HG02759 (cell line): ENCODE data around the gene HMGB3.
"Not testable (repeated sequence)": the region's sequence is repeated elsewhere in the genome, so short reads cannot be mapped to it uniquely, and the experiment has no call there.

Source experiments
- ATAC-seq: cut with Tn5 transposase; IDR thresholded peaks from one replicate; pipeline ENCODE4 v1.9.1; 2021; ENCODE audit warnings: mild to moderate bottlenecking, moderate library complexity; ENCODE audit not compliant: unreplicated experiment

The HMGB3 gene

DNA sequence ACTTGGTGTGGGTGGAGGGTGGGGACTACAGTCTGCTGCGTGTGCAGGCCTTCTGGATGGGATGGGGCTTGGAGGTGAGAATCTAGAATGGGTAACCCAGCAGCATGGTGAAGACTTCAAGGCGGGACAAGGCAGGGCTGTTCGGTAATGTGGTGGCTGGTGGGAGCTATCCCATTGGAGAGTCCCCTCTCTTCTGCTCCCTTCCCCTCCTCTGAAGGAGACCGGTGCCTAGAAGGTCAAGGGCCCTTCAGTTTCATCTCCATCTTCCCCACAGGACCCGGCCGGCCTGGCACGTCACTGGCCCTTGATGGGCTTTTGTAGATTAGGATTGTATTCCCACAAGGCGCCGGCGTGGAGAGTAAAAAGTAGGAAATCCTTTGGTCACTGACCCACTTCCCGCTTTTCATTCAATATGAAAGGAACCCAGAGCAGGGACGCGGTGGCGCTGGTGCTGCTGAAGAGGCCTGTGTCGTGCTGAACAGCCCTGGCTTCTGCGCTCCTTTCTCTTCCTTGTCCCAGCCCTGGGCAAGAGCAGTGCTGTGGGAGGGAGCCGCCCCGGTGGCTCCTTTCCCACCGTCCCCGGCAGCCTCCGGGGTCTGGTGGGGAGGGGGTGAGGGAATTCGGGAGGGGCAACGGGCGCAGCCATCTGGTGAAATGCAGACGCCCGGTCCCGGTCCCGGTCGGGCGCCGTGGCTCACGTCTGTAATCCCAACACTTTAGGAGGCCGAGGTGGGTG lies 7.3 kb upstream of the HMGB3 start:
- no peak for ATAC-seq

DNA sequence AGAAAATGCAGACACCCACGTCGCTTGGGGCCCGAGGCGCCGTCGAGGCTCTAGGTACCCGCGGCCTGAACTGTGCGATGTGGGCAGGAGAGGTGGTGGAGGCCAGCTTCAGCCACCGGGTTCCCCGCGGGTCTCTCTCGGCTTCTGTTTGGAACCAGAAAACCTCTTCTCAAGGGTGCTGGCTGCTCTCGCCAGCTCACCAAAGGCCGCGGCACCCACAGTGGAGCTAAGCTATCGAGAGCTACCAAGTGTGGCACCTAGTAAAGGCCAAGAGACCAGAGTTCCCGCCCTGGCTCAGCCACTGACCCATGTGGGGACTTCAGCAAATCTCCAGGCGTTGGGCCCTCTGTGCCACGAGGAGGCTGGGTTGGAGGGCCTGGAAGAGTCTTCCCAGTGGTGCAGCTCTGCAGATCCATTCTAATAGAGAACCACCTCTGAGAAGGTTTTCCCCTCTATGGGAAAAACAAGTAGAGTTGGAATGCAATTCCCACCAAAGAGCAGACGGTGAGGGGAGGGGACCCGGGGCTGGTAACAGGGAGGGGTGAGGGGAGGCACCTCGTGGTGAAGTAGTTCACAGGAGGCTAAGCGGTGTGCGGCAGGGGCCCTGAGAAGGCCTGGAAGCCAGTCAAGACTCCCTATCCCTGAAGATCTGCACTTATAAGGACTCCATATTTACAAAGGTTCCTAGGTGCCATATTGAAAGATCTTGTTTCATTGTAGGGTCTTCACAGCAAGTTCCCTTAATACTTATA lies 5.5 kb upstream of the HMGB3 start:
- ATAC-seq, result no peak

- ATAC-seq, result no peak
Measured at GRCh38 chrX:150980186-150980585, 2.9 kb upstream of the HMGB3 start.

DNA sequence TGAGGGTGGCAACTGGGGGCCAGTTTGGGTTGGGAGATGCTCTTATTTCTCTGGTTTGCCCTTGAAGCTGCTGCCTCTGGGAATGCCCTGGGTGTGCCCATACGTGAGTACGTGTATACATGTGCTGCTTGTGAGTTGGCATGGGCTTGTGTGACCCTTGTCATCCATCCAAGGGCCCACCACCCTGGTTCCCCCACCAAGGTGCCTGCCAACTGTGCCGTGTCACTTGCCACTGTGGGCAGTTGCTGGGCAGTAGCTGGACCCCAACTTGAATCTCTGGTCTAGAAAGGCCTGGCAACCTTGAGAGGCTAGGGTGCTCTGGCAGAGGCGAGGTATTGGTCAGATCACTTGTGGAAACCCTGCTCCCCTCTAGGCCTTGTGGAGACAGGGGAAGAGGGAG lies 2.4 kb upstream of the HMGB3 start:
- ATAC-seq, result no peak

DNA sequence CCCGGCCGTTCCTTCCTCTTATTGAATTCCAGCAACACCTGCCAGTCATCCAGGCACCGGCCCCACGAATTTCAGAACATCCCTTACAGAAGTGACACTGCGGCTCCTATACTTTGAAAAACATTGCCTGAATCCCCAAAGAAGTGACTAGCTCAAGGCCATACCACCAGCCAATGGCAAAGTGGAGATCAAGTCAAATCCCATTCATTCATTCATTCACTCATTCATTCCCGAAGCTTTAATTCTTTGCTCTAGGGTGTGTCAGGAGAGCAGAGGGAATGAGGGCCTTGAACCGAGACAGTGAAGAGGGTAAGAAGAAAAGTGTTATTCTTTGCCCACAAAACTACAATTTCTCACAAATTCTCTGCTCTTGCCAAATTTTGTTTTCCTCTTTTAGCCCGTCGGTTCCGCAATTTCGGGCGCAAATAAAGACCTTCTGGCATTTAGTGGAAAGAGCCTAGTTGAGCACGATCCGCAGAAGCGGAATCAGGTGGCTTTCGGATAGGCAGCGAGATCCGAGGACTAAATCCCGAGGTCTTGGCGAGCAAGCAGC lies 824 bp upstream of the HMGB3 start:
- no peak for ATAC-seq

GRCh38 chrX:150983521-150984168 lies 510 bp downstream of the HMGB3 start:
- ATAC-seq, result peak; percentile 18

DNA sequence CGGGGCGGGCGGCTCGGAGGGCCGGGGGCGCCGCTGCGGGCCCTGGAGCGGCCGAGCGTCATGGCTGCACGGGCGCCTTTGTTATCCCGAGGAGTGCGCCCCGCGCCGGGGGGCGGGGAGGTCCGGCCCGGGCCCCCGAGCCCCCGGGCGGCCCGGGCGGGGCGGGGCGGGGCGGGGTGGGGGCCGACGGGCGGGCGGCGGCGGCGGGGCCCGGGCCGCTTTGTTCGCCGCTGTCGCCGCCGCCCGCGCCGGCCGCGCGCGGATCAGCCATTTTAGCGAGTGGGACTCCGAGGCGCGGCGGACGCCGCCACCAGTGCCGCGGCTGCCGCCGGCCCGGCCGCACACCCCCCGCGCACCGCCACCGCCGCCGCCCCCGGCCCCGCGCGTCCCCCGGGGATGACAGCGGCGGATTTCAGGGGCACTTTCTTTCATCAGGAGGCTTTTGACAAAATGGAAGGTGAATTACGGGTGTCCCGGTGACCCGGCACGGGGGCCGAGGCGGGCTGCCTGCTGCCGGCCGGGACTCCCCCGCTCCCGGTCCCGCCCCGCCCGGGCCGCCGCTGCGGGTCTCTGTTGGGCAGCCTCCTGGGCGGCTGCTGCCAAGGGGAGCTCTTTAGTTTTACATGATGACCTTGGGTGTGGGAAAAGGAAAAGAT lies 1.2 kb downstream of the HMGB3 start:
- ATAC-seq, result peak; percentile 8

DNA sequence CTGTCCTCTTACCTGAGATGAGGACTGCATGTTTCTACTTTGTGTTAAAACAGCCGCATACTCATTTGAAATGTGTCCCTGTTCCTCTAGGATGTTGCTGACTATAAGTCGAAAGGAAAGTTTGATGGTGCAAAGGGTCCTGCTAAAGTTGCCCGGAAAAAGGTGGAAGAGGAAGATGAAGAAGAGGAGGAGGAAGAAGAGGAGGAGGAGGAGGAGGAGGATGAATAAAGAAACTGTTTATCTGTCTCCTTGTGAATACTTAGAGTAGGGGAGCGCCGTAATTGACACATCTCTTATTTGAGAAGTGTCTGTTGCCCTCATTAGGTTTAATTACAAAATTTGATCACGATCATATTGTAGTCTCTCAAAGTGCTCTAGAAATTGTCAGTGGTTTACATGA lies 4.6 kb downstream of the HMGB3 start:
- ATAC-seq, result not testable (repeated sequence)

DNA sequence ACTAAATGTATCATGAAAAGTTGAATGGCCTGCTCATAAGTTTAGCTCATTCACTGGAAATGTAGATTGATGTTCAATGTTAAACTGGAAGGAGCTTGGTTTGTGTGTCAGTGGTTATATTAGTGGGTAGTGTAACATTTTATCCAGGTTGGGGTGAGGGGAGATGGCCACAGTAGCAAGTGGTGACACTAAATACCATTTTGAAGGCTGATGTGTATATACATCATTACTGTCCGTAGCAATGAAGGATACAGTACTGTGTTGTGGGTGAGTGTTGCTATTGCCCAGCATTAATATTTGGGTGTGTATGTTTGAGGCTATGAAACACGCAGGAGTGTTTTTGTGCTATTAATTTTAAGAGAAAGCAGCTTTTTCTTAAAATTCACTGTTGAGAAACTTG lies 6.3 kb downstream of the HMGB3 start:
- ATAC-seq, result no peak

- ATAC-seq, result no peak
Measured at GRCh38 chrX:150990910-150991309, 7.8 kb downstream of the HMGB3 start.

DNA sequence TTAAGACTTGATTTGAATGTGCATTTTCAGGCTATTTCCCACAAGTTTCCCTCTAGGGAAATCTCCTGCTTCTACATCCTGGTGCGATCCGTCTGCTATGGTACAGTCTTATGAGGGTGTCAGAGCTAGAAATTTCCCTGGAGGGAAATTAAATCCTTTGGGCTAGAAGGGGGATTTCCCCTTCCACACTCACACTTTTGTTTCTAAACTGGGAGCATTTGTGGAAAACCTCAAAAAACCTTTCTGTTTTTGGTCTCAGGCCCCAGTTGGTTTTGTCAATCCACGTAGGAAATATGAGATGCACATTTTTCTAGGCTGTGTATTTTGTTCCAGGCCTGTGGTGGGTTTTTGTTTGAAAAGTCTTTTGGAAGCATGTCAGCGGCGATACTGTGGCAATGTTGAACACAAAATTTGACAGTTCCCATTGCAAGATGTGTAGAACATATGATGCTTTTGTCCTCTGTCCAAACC lies 17.8 kb downstream of the HMGB3 start:
- ATAC-seq, result no peak

DNA sequence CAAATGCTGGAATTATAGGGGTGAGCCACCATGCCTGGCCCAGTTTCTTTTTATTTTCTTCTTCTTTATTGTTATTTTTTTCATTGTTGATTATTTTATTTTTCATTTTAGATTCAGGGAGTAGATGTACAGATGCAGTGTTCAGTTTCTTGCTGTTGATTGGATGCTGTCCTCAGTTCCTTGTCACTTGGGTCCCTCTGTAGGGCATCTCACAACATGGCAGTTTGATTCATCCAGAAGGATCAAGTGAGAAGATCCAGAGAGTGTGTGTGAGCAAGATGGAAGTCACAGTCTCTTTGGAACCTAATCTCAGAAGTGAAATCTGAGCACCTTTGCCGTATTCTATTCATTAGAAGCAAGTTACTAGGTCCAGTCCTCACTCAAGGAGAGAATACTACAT lies 20.9 kb downstream of the HMGB3 start:
- no peak for ATAC-seq

- ATAC-seq, result no peak
Measured at GRCh38 chrX:151006410-151007109, 23.4 kb downstream of the HMGB3 start.

- ATAC-seq, result no peak
Measured at GRCh38 chrX:151009582-151009981, 26.4 kb downstream of the HMGB3 start.

DNA sequence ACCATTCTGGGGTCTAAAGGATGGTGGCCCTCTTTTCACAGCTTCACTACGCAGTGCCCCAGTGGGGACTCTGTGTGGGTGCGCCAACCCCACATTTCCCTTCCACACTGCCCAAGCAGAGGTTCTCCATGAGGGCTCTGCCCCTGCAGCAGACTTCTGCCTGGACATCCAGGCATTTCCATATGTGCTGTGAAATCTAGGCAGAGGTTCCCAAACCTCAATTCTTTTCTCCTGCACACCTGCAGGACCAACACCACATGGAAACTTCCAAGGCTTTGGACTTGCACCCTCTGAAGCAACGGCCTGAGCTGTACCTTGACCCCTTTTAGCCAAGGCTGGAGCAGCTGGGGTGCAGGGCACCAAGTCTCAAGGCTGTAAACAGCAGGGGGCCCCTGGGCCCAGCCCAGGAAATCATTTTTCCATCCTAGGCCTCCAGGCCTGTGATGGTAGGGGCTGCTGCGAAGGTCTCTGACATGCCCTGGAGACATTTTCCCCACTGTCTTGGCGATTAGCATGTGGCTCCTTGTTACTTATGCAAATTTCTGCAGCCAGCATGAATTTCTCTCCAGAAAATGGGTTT lies 30.1 kb downstream of the HMGB3 start:
- no peak for ATAC-seq

DNA sequence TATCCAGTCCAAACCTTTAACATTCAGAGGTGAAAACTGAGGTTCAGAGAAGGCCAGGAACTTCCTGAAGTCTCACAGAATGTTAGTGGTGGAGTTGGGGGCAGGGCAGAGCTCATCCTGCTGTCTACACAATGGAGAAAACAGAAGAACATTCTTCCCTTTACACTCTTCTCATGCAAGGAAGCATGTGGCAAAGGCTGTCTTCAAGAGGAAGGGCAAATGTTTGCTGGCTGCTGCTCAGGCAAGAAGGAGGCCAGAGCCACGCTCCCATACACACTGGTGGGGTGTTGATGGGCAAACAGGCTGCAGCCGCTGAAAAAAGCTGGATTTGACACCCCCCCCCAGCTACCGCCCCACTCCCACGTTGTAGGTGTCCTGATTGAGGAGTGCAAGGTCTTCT lies 32.5 kb downstream of the HMGB3 start:
- no peak for ATAC-seq

- no peak for ATAC-seq
Measured at GRCh38 chrX:151019856-151020255, 36.7 kb downstream of the HMGB3 start.

GRCh38 chrX:151030845-151031244 lies 47.7 kb downstream of the HMGB3 start:
- no peak for ATAC-seq

DNA sequence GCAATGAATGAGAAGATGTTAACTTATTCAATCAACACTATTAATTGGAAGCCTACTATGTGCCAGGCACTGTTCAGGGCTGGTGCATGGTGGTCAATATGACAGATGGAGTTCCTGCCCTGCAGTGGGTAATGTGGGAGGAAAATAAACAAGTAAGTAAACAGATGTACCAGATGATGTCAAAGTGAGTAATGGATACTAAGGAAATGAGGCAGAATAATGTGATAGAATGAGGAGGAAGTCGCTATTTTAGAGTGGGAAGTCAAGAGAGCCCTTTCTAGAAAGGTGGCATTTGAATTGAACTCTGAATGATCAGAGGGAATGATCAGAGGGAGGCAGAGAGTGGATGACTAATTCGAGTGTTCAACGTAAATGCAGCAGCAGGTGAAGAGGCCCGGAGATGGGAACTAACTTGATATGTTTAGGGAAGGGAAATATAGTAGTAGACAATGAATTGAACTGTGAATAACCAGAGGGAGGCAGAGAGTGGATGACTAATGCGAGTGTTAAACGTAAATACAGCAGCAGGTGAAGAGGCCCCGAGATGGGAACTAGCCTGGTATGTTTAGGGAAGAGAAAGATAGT lies 48.3 kb downstream of the HMGB3 start:
- ATAC-seq, result no peak

DNA sequence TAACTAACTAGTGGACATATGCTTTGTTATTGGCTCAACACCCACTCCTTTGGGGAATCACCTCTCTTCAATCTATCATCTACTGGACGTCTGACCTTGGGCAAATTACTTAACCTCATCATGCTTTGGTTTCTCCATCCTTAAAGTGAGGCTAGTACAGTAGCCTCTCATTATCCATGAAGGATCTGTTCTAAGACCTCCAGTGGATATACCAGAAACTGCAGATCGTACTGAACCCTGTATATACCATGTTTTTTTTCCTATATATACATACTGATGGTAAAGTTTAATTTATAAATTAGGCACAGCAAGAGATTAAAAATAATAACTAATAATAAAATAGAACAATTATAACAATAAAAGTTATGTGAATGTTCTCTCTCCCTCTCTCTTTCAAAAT lies 56.2 kb downstream of the HMGB3 start:
- ATAC-seq, result no peak
